HG03039 (cell line): Measurements from ENCODE around the gene ITPRIPL2.
A peak's percentile ranks its signal among the peaks of the same experiment; 100 is the strongest.

Experiments
- ATAC-seq: cut with Tn5 transposase; IDR thresholded peaks from one replicate; pipeline ENCODE4 v1.9.1; 2021; ENCODE audit warnings: mild to moderate bottlenecking, moderate library complexity; ENCODE audit not compliant: unreplicated experiment

The ITPRIPL2 gene

DNA sequence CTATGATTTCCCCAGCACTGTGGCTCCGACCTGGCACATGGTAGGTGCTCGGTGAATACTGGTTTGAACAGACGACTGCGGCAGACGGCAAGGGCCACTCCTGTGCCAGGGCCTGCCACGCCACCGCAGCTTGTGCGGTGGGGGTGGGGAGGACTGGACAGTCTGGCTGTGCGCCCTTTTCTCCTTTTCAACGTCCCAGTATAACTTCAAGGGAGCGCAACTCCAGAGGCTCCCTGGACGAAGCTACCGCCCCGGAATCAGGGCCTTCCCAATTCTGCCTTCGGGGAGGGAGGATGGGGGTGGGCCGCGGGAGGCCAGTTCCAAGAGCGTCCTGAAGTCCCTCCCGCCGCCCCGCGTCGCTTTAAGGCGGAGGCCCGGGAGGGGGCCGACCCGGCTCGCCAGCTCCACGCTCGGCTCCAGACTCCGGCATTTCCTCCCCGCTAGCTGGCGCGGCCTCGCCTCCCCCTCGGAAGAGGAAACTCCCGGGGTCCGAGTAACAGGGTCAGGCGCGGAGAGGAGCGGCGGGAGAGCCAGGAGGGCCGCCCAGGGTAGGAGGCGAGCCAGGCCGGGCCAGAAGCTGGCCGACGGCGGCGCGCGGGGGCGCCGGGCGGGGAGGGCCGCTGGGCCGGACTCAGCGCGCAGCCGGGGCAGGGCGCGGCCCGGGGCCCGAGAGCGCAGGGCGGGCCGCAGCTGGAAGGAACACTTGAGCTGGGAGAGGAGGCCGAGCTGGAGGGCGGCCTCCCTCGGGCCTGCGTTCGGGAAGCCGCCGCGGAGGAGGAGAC, at the start of gene ITPRIPL2:
Gene ITPRIPL2 (plus strand): TSS at position 388 of the 782 bp plus-strand sequence. CDS start 498 bp downstream, outside the sequence.
- ATAC-seq: no peak

DNA sequence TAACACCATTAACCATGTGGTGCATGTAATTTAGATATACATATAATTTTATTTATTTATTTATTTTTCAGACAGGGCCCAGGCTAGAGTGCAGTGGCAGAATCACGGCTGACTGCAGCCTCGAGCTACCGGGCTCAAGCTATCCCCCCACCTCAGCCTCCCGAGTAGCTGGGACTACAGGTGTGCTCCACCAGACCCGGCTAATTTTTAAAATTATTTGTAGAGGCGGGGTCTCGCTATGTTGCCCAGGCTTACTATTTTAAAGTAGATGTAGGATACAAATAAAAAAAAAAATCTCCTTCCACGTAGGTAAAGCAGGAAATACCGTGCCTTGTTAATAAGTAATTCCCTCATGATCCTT, 46.8 kb upstream of the ITPRIPL2 start:
- ATAC-seq: no peak

DNA sequence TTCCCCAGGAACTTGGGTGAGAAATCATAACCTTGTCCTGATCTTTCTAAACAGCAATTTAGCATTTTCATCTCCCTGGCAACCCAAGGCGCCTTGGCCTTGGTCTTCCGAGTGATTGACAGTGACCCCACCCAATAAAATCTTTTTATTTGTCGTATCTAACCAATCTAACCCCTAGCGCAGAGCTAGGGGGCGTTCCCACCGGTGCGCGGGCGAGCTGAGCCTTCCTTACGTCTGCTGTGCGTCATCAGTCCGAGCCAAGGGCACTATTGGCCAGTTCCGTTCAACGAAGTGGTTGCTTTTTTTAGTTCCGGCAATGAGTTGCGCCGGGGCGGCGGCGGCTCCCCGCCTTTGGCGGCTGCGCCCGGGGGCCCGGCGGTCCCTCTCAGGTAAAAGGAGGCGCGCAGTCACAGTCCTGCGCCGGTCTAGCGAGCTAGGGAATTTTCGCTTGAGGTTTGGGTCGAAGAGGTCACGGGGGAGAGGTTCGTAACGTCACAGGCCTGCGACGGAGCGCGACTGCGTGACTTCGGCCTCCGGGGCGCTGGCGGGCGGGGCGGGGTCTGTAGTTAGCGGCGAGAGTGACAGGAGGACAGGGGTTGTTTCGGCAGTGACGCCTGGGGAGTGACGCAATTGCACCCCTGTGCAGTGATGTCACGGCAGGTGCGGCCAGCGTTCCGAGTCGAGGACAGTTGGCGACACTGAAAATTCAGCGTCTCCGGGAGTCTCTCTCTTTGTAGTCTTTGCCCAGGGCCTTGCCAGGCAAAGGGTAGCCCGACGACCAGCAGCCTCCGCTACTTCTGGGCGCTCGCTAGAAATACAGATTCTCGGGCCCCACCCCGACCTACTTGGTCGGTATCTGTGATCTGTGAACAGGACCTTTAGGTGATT, 46.2 kb upstream of the ITPRIPL2 start, which contains the start of gene COQ7:
Gene COQ7 (plus strand): TSS at position 266 of the 888 bp plus-strand sequence. CDS start 51 bp downstream, at position 317.
- ATAC-seq: peak; percentile 82

GRCh38 chr16:19068237-19068815, 45.4 kb upstream of the ITPRIPL2 start:
- no peak for ATAC-seq

- ATAC-seq: no peak
Measured at GRCh38 chr16:19071811-19072777, 41.7 kb upstream of the ITPRIPL2 start.

GRCh38 chr16:19073344-19073743, 40.4 kb upstream of the ITPRIPL2 start:
- ATAC-seq: no peak

- no peak for ATAC-seq
Measured at GRCh38 chr16:19073863-19074262, 39.9 kb upstream of the ITPRIPL2 start.

- no peak for ATAC-seq
Measured at GRCh38 chr16:19075511-19075910, 38.3 kb upstream of the ITPRIPL2 start.

DNA sequence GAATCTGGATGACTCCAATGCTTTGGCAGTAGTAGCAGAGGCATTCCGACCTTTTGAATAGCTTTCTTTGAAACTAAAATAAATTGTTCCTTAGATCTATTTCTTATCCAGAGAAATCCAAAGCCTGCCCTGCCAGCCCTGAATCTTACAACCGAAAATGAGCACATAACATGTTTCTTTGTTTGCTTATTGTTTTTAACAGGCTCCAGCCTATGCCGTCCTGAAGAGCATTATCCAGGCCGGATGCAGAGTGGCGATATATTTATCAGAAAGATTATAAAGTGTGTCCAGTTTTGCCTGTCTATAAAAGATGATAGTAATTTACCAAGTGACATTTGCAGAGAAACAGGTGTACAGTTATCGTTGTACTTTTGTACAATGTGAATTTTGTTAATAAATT, 35.9 kb upstream of the ITPRIPL2 start:
- ATAC-seq: no peak

DNA sequence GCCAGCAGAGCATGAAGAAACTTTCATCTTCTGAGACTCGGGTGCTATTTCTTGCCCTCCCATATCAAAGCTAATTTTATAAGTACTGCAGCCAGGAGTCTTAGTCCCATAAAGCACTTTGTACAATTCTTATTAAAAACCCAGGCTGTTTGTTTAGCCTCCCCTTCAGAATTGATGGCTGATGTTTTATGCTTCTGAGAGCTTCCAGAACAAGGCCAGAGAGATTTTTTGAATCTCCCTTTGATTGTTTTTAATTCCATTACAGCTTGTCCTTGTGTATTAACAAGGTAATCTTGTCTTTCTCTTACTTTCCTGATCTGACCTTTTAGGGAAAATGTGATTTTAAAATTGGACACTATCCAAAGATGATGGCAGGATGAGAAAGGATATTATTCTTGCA, 30.1 kb upstream of the ITPRIPL2 start:
- ATAC-seq: no peak

- no peak for ATAC-seq
Measured at GRCh38 chr16:19084139-19084538, 29.6 kb upstream of the ITPRIPL2 start.

DNA sequence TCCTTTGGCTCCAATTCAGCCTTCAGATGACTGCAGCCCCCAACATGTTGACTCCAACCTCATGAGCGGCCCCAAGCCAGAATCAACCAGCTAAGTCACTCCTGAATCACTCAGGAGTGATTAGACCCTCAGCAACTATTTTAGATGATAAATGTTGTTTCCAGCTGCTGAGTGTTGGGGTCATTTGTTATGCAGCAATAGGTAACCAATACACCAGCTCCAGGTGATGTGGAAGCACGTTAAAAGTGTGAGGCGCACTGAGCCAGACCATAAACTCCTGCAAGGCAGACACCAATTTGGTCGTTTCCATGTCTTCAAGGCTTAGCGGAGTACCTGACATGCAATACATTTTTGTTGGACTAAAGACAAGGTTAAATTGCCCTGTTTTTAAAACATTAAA, 28.9 kb upstream of the ITPRIPL2 start:
- ATAC-seq: no peak

GRCh38 chr16:19085679-19086200, 28.0 kb upstream of the ITPRIPL2 start:
- no peak for ATAC-seq

- peak; percentile 62 for ATAC-seq
Measured at GRCh38 chr16:19086322-19087199, 27.2 kb upstream of the ITPRIPL2 start.

DNA sequence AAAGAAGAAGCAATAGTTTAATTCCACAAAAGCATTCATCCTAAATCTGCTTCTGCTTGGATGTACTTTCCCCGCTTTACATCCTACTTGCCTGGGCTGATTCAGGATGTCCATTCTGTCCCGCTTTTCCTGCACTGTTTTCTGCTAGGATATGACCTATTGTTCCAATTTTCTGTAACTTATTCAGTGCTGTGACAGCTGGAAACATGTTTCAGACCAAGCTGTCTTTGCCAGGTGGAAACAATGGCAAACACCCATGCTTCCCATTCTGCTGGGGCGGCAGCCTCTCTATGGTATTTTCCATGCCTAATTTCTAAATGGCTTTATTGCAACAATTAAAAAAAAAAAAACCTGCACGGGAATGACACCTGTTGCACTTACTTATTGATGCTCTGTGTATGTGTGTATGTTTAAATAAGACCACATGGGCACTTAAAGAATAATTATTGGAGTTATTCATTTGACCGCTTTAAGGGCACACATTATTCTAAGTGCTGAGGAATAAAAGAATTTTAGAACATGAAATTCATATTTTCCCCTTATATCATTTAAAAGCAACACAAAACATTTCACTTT, 25.3 kb upstream of the ITPRIPL2 start:
- ATAC-seq: no peak

DNA sequence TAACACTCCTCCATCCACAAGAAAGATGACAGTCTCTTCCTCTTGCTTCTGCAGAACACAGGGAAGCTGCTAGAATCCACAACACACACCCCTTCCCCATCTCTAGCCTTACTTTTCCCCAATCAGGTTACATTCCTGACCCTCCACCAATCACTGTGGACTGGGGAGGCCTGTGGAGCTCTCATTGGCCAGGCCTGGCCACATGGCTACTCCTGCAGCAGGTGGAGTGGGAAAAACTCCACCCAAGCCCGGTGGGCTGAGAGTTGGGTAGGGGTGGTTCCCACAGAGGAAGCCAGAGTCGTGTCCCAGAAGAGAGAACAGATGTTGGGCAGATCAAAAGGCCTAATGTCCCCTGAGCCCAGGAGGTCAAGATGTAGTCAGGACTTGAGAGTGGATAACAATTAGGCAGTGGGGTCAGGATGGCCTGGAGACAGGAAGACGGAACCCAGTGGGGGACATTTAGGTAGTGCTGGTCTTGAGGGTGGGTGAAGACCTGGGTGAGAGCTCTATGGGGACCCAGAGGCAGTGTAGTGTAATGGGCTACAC, 24.3 kb upstream of the ITPRIPL2 start:
- ATAC-seq: no peak

DNA sequence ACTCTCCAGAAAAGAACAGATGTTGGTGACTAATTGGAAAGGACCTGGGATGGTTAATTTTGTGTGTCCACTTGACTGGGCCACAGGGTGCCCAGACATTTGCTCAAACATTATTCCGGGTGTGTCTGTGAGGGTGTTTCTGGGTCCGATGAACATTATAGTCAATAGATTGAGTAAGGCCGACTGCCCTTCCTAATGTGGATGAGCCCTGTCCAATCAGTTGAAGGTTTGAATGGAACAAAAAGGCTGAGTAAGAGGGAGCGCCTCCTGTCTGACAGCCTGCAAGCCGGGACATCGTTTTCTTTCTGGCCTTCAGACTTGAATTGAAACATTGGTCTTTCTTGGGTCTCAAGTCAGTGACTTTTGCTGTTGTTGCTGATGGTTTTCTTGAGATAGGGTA, 22.8 kb upstream of the ITPRIPL2 start:
- ATAC-seq: no peak

DNA sequence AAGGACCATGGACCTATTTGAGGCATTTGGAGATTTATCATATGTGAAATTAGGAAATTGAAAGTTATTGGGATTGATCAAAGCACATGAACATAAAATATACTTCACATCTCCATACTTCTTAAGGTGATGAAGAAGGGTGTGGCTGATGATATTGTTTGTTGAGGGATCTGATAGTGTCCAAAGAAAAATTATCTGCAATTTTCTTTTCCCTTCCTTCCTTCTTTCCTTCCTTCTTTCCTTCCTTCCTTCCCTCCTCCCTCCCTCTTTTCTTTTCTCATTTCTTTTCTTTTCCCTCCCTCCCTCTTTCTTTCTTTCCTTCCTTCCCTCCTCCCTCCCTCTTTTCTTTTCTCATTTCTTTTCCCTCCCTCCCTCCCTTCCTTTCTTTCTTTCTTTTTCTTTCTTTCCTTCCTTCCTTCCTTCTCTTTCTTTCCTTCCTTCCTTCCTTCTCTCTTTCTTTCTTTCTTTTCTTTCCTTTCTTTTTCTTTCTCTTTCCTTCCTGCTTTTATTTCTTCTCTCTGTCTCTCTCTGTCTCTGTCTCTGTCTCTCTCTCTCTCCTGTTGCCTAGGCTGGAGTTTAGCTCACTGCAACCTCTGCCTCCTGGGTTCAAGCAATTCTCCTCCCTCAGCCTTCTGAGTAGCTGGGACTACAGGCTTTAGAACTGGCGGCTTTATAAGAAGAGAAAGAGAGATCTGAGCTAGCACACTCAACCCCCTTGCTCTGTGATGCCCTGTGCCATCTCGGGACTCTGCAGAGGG, 20.9 kb upstream of the ITPRIPL2 start:
- ATAC-seq: no peak
